ENCODE data around the gene RGPD3. TPM values are rescaled to one million over a fixed set of nuclear protein-coding genes. Genes with fewer than 3 reads are reported as not detected.
"Not testable (repeated sequence)": the region's sequence is repeated elsewhere in the genome, so short reads cannot be mapped to it uniquely, and the experiment has no call there.

Gene RGPD3
- total and polyA plus RNA-seq, 3 experiments from 2014 or later, result 0.04 to 0.18 (median 0.12) TPM

DNA sequence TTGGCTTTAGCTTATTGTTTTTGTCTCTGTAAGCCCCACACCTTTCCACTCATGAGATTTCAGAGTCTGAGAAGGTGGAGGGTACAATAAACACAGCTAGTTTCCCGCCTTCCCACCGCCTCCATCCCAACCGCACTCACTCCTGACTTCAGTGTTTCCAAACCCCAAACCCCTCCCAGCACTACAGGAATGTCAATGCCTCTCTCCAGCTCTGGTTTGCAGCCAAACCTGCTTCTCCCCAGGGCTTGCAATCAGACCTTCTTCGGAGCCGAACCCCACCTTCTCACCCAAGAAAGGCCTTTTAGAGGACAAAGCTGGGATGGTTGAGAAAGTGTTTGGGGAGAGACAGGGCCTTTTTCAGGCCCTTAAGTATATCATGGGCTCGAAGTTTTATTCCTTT, 24.7 kb upstream of the RGPD3 start:
- H3K36me3 Mint-ChIP-seq; H3K4me3 Mint-ChIP-seq; H3K4me1 Mint-ChIP-seq; H3K27me3 Mint-ChIP-seq; H3K4me1 ChIP-seq (ENCODE audit: insufficient read depth, low read length); H3K9me3 ChIP-seq (ENCODE audit: low read length); POLR2A ChIA-PET; CTCF ChIA-PET; H3K27me3 ChIP-seq (ENCODE audit: insufficient read depth, low read length, poor library complexity, severe bottlenecking); H3K27ac ChIP-seq (ENCODE audit: low read depth, low read length); DNase-seq; H3K4me3 ChIP-seq (ENCODE audit: low read length); H3K9me3 Mint-ChIP-seq; H3K36me3 ChIP-seq (ENCODE audit: insufficient read depth, low read length); H3K27ac Mint-ChIP-seq: not testable (repeated sequence)

DNA sequence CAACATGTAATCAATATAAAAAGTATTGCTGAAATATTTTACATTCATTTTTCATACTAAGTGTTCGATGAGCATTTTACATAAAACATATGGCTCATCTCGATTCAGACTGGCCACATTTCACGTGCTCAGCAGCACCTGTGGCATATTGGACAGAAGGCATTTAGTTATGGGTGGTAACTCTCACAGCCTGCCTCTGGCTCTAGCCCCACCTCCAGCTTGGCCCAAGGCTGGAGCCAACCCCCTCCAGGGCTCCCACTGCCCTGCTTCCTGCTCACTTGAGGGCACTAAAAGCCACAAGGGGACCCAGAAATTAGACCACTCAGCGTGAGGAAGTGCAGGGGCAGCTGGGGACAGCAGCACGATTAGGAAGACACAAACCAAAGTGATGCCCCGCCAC, 24.2 kb upstream of the RGPD3 start:
- POLR2A ChIA-PET; H3K4me1 Mint-ChIP-seq; H3K4me3 Mint-ChIP-seq; H3K36me3 ChIP-seq (ENCODE audit: insufficient read depth, low read length); H3K4me1 ChIP-seq (ENCODE audit: insufficient read depth, low read length); H3K27ac Mint-ChIP-seq; CTCF ChIA-PET; H3K27ac ChIP-seq (ENCODE audit: low read depth, low read length); H3K36me3 Mint-ChIP-seq; H3K9me3 ChIP-seq (ENCODE audit: low read length); DNase-seq; H3K9me3 Mint-ChIP-seq; H3K4me3 ChIP-seq (ENCODE audit: low read length); H3K27me3 ChIP-seq (ENCODE audit: insufficient read depth, low read length, poor library complexity, severe bottlenecking): not testable (repeated sequence)
- peaks cover 7 to 11% of the 10 kb centered on the region in 2 donors for H3K27me3 Mint-ChIP-seq

DNA sequence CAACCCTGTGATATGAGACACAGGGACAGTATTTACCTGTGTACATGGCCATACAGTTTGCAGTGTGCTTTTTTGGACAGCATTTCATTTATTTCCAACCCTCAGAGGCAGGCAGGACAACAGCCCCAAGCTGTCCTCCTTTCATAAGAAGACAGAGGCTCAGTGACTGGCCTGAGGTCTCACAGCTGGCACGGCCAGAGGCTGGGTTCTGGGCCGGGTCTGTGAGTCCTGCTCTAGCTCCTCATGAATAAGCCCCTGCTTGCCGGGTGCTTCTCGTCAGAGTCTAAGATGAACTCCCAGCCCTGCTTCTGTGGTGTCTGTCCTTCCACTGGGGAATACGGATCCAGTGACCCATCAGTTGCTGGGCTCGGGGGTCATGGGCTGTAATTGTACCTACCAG, 21.5 kb upstream of the RGPD3 start:
- POLR2A ChIA-PET, result not testable (repeated sequence)

DNA sequence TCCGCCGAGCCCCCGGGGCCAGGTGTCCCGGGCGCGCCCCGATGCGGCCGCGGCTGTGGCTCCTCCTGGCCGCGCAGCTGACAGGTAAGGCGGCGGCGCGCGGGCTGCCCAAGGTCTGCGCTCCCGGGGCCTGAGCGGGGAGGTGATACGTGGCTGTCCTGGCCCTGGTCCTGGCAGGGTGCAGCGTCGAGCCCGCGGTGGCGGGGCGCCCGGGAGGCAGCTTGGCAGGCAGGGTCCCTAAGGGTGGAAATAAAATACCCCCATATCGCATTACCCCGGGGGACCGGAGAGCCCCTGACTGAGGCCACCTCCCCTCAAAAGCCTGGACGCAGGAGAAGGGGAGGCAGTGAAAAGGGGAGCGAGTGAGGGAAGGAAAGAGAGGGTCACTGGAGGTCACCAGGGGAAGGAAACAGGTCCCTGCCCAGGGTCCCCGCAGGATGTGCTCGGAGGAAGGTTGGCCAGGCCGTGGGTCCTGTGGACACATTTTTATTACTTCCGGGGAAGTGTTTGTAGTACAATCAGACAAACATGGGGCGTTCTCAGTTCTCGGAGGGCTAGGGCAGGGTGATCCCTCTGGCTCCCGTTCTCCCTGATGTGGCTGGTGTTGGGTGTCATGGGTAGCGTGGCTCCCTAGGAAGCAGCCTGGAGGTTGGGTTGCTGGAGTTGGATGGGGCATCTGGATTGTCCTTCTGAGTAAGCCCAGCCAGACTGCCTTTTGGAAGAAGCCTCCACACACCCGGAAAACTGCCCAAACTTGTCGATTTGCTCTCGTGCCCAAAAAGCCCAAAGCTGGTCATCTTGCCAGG, 19.4 kb upstream of the RGPD3 start:
- H3K4me3 Mint-ChIP-seq; H3K36me3 Mint-ChIP-seq; H3K4me1 ChIP-seq (ENCODE audit: insufficient read depth, low read length); H3K27ac ChIP-seq (ENCODE audit: low read depth, low read length); H3K36me3 ChIP-seq (ENCODE audit: insufficient read depth, low read length); POLR2A ChIA-PET; H3K27ac Mint-ChIP-seq; H3K4me1 Mint-ChIP-seq; H3K9me3 Mint-ChIP-seq; H3K4me3 ChIP-seq (ENCODE audit: low read length); H3K27me3 ChIP-seq (ENCODE audit: insufficient read depth, low read length, poor library complexity, severe bottlenecking); CTCF ChIA-PET; H3K9me3 ChIP-seq (ENCODE audit: low read length); DNase-seq: not testable (repeated sequence)
- H3K27me3 Mint-ChIP-seq, result peaks cover 12 to 20% of the 10 kb centered on the region in 2 donors

More for the DNA sequence above, 21.5 kb upstream of the RGPD3 start:
- H3K36me3 ChIP-seq (ENCODE audit: insufficient read depth, low read length); H3K4me3 ChIP-seq (ENCODE audit: low read length); CTCF ChIA-PET; H3K36me3 Mint-ChIP-seq; H3K27ac Mint-ChIP-seq; H3K9me3 ChIP-seq (ENCODE audit: low read length); DNase-seq; H3K27ac ChIP-seq (ENCODE audit: low read depth, low read length); H3K27me3 ChIP-seq (ENCODE audit: insufficient read depth, low read length, poor library complexity, severe bottlenecking); H3K4me1 ChIP-seq (ENCODE audit: insufficient read depth, low read length); H3K4me1 Mint-ChIP-seq; H3K9me3 Mint-ChIP-seq; H3K4me3 Mint-ChIP-seq: not testable (repeated sequence)
- peaks cover 7 to 16% of the 10 kb centered on the region in 2 donors for H3K27me3 Mint-ChIP-seq

DNA sequence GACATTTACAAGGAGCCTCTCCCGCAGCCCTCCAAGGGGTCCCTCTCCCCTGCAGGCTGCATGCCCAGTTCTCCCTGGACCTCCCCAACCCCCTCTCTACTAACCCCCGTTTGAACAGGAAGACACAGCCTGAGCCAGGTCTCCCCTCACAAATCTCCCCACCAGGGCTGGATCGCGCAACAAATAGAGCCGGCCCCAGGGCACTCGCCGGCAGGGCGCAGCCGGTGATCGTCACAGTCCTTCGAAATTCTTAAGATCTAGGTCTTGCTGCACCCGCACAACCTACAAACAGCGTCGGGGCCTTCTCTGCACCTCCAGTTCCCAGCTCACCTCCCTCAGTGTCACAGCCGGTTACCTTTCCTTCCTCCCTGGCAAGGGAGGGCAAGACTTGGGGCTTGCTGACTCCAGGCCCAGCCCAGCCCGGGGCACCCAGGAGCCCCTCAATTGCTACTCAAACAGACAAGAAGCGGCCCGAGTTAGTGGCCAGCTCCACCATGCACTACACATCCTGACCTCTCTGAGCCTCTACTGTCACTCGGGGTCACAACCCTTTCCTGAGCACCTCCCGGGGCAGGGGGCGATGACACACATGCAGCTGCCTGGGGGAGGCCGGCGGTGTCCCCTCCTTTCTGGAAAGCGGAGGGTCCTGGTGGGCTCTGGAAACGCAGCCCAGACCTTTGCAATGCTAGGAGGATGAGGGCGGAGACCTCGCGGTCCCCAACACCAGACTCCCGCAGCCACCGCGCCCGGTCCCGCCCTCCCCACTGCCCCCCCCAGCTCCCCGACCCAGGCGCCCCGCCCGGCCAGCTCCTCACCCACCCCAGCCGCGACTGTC, 18.6 kb upstream of the RGPD3 start, which contains the start of gene CD8B2:
Gene CD8B2, plus strand, starts transcription at position 814 of the 835 bp plus-strand sequence. CDS start 63 bp downstream, outside the sequence.
- H3K27ac ChIP-seq (ENCODE audit: low read depth, low read length); POLR2A ChIA-PET; H3K36me3 Mint-ChIP-seq; H3K9me3 Mint-ChIP-seq; H3K9me3 ChIP-seq (ENCODE audit: low read length); CTCF ChIA-PET; H3K4me1 Mint-ChIP-seq; H3K4me1 ChIP-seq (ENCODE audit: insufficient read depth, low read length); H3K4me3 ChIP-seq (ENCODE audit: low read length); H3K36me3 ChIP-seq (ENCODE audit: insufficient read depth, low read length); H3K4me3 Mint-ChIP-seq; H3K27me3 ChIP-seq (ENCODE audit: insufficient read depth, low read length, poor library complexity, severe bottlenecking): not testable (repeated sequence)
- peak in 3 of 5 donors; percentile 32 to 61 (median 46) for DNase-seq
- Mint-ChIP-seq H3K27me3 (peaks cover 12 to 20% of the 10 kb centered on the region in 2 donors), H3K27ac (peak within 1 kb of the TSS in 1 of 8 donors; percentile 66)

DNA sequence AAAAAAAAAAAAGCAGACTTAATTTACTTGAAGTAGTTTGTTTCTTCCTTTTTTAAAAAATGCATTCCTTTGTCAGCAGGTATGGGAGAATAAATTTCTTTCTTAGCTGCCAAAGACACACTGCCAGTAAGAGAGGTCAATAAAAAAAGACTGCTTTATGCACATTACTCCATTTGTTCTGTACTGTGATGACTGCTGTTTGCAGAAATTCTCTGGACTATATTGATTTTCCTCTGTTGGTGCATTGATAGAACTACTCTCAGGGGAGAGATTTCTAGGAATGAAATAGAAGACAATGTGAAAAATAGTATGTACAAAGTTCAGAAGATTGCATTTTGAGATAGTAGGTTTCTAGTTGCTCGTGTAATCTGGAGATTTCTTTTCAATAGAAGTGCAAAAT, 11.3 kb upstream of the RGPD3 start:
- H3K4me1 Mint-ChIP-seq; H3K9me3 Mint-ChIP-seq; H3K4me3 Mint-ChIP-seq; H3K36me3 Mint-ChIP-seq; H3K4me1 ChIP-seq (ENCODE audit: insufficient read depth, low read length); DNase-seq; H3K27me3 Mint-ChIP-seq; H3K9me3 ChIP-seq (ENCODE audit: low read length); H3K27ac Mint-ChIP-seq; H3K36me3 ChIP-seq (ENCODE audit: insufficient read depth, low read length); CTCF ChIA-PET; H3K27me3 ChIP-seq (ENCODE audit: insufficient read depth, low read length, poor library complexity, severe bottlenecking); H3K27ac ChIP-seq (ENCODE audit: low read depth, low read length); H3K4me3 ChIP-seq (ENCODE audit: low read length); POLR2A ChIA-PET: not testable (repeated sequence)

DNA sequence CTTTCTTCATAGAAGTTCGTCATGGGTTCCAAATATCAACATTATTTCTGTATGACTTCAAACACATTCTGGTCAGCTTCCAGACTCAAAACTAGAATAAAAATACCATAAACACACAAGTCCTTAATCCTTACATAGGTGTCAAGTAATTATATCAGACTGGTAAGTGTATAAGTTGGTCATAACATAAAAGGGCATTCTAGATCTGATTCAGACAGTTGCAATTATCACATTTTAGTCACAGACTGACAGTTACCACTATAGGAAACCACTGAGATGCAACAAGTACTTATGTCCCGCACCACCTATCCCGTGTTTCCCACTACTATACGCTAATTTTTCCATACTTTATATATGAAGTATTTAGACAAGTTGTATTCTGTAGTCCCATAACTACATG, 9.4 kb upstream of the RGPD3 start:
- H3K4me3 ChIP-seq (ENCODE audit: low read length); H3K27me3 Mint-ChIP-seq; POLR2A ChIA-PET; H3K27me3 ChIP-seq (ENCODE audit: insufficient read depth, low read length, poor library complexity, severe bottlenecking); H3K36me3 ChIP-seq (ENCODE audit: insufficient read depth, low read length); H3K36me3 Mint-ChIP-seq; H3K4me3 Mint-ChIP-seq; CTCF ChIA-PET; H3K4me1 ChIP-seq (ENCODE audit: insufficient read depth, low read length); H3K9me3 Mint-ChIP-seq; H3K9me3 ChIP-seq (ENCODE audit: low read length); H3K27ac Mint-ChIP-seq; H3K4me1 Mint-ChIP-seq; DNase-seq; H3K27ac ChIP-seq (ENCODE audit: low read depth, low read length): not testable (repeated sequence)

DNA sequence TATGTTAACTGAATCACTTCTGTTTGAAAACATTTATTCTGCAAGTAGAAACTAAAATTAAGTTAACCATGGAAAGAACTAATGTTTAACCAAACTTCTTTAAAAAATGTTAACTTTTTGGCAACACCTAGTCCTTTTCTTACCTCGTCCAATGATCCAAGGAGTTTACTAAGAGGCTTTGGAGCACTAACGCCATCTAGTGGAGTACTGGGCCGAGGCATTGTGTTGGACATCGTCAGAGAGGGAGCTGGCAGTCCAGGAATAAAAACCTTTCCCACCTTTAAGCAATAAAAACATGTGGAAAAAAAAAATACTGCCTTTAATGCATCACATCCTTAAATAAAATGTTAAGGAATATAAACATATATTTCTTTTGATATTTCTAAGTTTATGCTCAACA, 2.4 kb upstream of the RGPD3 start:
- not testable (repeated sequence) for H3K4me1 ChIP-seq (ENCODE audit: insufficient read depth, low read length); H3K9me3 ChIP-seq (ENCODE audit: low read length); H3K36me3 Mint-ChIP-seq

More for the DNA sequence above, 2.4 kb upstream of the RGPD3 start:
- peak; percentile 15 to 60 (median 23) for DNase-seq
- H3K27me3 Mint-ChIP-seq; H3K4me3 ChIP-seq (ENCODE audit: low read length); H3K4me3 Mint-ChIP-seq; H3K27ac Mint-ChIP-seq; CTCF ChIA-PET; H3K27me3 ChIP-seq (ENCODE audit: insufficient read depth, low read length, poor library complexity, severe bottlenecking); H3K9me3 Mint-ChIP-seq; H3K36me3 ChIP-seq (ENCODE audit: insufficient read depth, low read length); H3K27ac ChIP-seq (ENCODE audit: low read depth, low read length); H3K4me1 Mint-ChIP-seq: not testable (repeated sequence)
- POLR2A ChIA-PET, result interaction anchor here (0.7 kb wide), 1 partner anchor 366 kb away, joined by 4 read pairs; no protein-coding TSS in a partner anchor

Measured in CD8-positive, alpha-beta memory T cell (primary cell).